ENCODE data around the gene C6orf89. TPM values are rescaled to one million over a fixed set of nuclear protein-coding genes. Genes with fewer than 3 reads are reported as not detected.

The C6orf89 gene
- total RNA-seq, 1 donor from 2014 or later = 57.4 TPM

DNA sequence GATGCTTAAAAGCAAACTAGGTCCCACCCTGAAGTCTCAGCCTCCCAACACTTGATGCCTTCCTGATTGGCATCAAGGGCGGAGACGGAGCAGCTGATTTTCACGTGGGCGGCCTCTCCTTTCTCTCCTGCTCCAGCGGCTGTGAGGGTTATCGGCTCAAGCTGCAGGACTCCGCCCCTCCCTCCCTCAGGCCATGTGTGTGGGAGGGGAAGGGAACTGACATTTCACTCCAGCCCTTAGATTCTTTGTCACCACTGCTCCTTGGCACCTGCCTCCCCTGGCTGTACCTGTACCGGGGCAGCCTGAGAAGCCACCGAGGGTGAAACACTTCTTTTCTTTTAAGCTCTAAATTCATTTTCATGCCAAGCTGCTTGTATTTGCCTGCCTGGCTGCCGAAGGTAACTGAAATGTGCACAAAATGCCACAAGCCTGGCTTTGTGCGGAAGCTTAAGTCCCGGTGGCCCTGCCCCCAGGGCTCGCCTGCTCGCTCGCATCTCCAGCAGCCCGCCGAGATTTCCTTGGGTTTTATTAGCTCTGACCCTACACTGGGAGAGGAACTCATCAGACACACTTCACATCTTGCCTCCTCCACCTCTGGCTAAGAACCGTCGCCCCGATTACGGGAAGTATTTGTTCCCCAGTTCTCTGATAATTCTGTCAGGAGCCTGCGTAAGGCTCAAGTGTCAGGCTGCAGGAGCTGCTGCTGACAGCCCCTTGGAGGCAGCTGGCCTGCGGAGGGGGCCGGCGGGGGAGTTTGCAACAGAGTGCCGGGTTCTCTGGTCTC is 36.9 kb upstream of the C6orf89 start:
- no peak overlapping the region for H3K27ac Mint-ChIP-seq (ENCODE audit: unreplicated experiment)
- TF ChIP-seq CTCF (IDR thresholded peaks at IDR 0.05) = no peak

DNA sequence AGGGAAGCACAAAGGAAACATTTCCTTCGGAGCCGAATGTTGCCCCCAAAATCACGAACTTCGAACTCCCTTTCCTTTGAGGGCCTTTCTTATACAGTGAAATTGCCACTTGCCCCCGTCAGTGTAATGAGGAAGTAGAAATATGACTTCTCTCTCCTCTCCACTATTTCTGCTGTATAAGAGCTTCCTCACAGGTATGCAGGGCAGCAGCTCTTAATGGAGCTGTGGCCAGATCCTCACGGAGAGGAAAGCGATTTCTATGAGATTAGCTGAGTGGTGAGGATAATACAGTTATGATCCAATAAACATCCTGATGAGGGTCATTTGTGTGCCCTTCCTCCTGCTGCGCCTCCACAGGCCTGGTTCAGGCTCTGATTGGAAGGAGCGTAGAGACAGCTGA is 35.7 kb upstream of the C6orf89 start:
- Mint-ChIP-seq H3K27me3 (ENCODE audit: low read depth) (no peaks in the 10 kb centered on the region), H3K36me3 (ENCODE audit: low read depth) (peaks cover 10% of the 10 kb centered on the region), H3K27ac (ENCODE audit: unreplicated experiment) (peak overlapping the region; percentile 50), H3K4me1 (ENCODE audit: low read depth) (peaks cover 30% of the 10 kb centered on the region), H3K9me3 (ENCODE audit: low read depth) (peaks cover 5% of the 10 kb centered on the region), H3K4me3 (ENCODE audit: unreplicated experiment) (no peak overlapping the region)
- no peak for DNase-seq (ENCODE audit: low spot score)
- TF ChIP-seq CTCF (IDR thresholded peaks at IDR 0.05) = no peak

More for the DNA sequence above, 36.9 kb upstream of the C6orf89 start:
- DNase-seq (ENCODE audit: low spot score) = no peak
- Mint-ChIP-seq H3K4me1 (ENCODE audit: low read depth) (peaks cover 30% of the 10 kb centered on the region), H3K9me3 (ENCODE audit: low read depth) (peaks cover 5% of the 10 kb centered on the region), H3K27me3 (ENCODE audit: low read depth) (no peaks in the 10 kb centered on the region), H3K4me3 (ENCODE audit: unreplicated experiment) (peak overlapping the region; percentile 46), H3K36me3 (ENCODE audit: low read depth) (peaks cover 6% of the 10 kb centered on the region)

- Mint-ChIP-seq H3K27ac (ENCODE audit: unreplicated experiment) (no peak overlapping the region), H3K4me3 (ENCODE audit: unreplicated experiment) (no peak overlapping the region), H3K4me1 (ENCODE audit: low read depth) (peaks cover 30% of the 10 kb centered on the region), H3K36me3 (ENCODE audit: low read depth) (peaks cover 12% of the 10 kb centered on the region), H3K9me3 (ENCODE audit: low read depth) (peaks cover 5% of the 10 kb centered on the region), H3K27me3 (ENCODE audit: low read depth) (no peaks in the 10 kb centered on the region)
- TF ChIP-seq CTCF (IDR thresholded peaks at IDR 0.05) = peak; percentile 87
- no peak for DNase-seq (ENCODE audit: low spot score)
Measured at GRCh38 chr6:36851149-36851614, 34.6 kb upstream of the C6orf89 start.

- no peak for DNase-seq (ENCODE audit: low spot score)
- H3K27ac Mint-ChIP-seq (ENCODE audit: unreplicated experiment) = no peak overlapping the region
- TF ChIP-seq CTCF (IDR thresholded peaks at IDR 0.05) = no peak
- no peak overlapping the region for H3K4me3 Mint-ChIP-seq (ENCODE audit: unreplicated experiment)
- no peaks in the 10 kb centered on the region for H3K27me3 Mint-ChIP-seq (ENCODE audit: low read depth)
- peaks cover 14% of the 10 kb centered on the region for H3K36me3 Mint-ChIP-seq (ENCODE audit: low read depth)
- H3K4me1 Mint-ChIP-seq (ENCODE audit: low read depth) = peaks cover 30% of the 10 kb centered on the region
- peaks cover 5% of the 10 kb centered on the region for H3K9me3 Mint-ChIP-seq (ENCODE audit: low read depth)
Measured at GRCh38 chr6:36851626-36852025, 34.1 kb upstream of the C6orf89 start.

GRCh38 chr6:36852481-36853147 is 33.1 kb upstream of the C6orf89 start:
- Mint-ChIP-seq H3K27me3 (ENCODE audit: low read depth) (no peaks in the 10 kb centered on the region), H3K9me3 (ENCODE audit: low read depth) (peaks cover 5% of the 10 kb centered on the region), H3K4me3 (ENCODE audit: unreplicated experiment) (no peak overlapping the region), H3K27ac (ENCODE audit: unreplicated experiment) (peak overlapping the region; percentile 30), H3K36me3 (ENCODE audit: low read depth) (peaks cover 14% of the 10 kb centered on the region), H3K4me1 (ENCODE audit: low read depth) (peaks cover 30% of the 10 kb centered on the region)
- TF ChIP-seq CTCF (IDR thresholded peaks at IDR 0.05) = peak; percentile 14
- no peak for DNase-seq (ENCODE audit: low spot score)
